ENCODE measurements around the gene TBC1D24. TPM values are rescaled to one million over a fixed set of nuclear protein-coding genes. Genes with fewer than 3 reads are reported as not detected.
"Not testable (repeated sequence)": the region's sequence is repeated elsewhere in the genome, so short reads cannot be mapped to it uniquely, and the experiment has no call there.

The TBC1D24 gene
- total and polyA plus RNA-seq, 2 donors (not counting 1 experiment from before 2014, with no cell fraction given), result 6.3 to 10.9 TPM

DNA sequence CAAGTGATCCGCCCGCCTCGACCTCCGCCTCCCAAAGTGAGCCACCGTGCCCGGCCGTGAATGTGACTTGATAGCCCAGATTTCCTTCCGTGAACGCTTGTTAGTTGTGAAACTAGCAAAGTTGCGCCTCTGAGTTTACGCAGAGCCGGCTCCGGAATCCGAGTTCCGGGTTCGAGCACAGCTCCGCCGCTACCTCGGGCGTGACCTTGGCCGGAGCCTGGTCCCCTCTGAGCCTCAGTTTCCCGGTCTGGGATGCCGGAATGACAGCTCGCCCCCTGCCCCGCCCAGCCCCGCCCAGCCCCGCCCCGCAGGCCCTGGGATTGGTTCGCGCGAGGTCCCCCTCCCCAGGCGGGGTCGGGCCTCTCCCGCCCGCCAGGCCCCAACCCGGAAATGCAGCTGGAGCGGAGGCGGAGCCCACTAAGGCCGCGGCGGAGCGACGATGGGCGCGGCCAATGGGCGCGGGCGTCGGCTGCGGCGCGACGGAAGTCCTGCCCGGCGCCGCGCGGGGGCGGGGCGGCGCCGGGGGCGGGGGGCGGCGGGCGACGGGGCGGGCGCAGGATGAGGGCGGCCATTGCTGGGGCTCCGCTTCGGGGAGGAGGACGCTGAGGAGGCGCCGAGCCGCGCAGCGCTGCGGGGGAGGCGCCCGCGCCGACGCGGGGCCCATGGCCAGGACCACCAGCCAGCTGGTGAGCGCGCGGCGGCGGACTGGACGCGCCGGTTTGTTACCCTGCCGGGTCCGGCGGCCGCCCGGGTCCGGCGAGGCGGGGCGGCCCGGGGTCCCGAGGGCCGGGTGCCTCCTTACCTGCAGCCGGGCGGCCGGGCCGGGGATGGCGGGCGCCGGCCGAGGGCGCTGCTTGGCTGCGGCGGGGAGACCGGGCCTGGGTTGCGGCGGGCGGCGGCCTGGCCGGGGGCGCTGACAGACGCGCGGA, 62.8 kb downstream of the TBC1D24 start, which contains the start of gene PDPK1:
Gene PDPK1, plus strand, starts transcription at position 571 of the 929 bp plus-strand sequence. Its CDS starts 92 bp downstream, at position 663.
- Histone ChIP-seq H3K9me3 (ENCODE audit: control insufficient read depth, insufficient read depth, low read depth, low read length) (no peaks in the 10 kb centered on the region), H4K20me1 (ENCODE audit: control insufficient read depth, extremely low read depth, insufficient read depth, low read length) (no peaks in the 10 kb centered on the region), H3K4me2 (ENCODE audit: extremely low read depth, insufficient read depth, low read length) (peak within 1 kb of the TSS; percentile 82), H3K4me3 (replicated peaks in 1 of 4; ENCODE audit: control extremely low read depth in 1 of 4, insufficient read depth in 1 of 4, low read depth in 3 of 4, low read length in 4 of 4) (peak within 1 kb of the TSS; percentile 68 to 72 (median 70)), H2AFZ (ENCODE audit: low read length) (peak within 1 kb of the TSS; percentile 76), H3K27me3 (ENCODE audit: control insufficient read depth, insufficient read depth, low read length) (no peaks in the 10 kb centered on the region), H3K79me2 (ENCODE audit: control insufficient read depth, insufficient read depth, low read length) (peaks cover 33% of the 10 kb centered on the region), H3K36me3 (ENCODE audit: control insufficient read depth, insufficient read depth, low read length) (no peaks in the 10 kb centered on the region), H3K4me1 (ENCODE audit: control insufficient read depth, extremely low read depth, insufficient read depth, low read length) (peaks cover 27% of the 10 kb centered on the region), H3K27ac (ENCODE audit: insufficient read depth, low read length) (peak within 1 kb of the TSS; percentile 86), H3K9ac (ENCODE audit: insufficient read depth, low read length) (peak within 1 kb of the TSS; percentile 81)
- TF ChIP-seq, protein P1, sequence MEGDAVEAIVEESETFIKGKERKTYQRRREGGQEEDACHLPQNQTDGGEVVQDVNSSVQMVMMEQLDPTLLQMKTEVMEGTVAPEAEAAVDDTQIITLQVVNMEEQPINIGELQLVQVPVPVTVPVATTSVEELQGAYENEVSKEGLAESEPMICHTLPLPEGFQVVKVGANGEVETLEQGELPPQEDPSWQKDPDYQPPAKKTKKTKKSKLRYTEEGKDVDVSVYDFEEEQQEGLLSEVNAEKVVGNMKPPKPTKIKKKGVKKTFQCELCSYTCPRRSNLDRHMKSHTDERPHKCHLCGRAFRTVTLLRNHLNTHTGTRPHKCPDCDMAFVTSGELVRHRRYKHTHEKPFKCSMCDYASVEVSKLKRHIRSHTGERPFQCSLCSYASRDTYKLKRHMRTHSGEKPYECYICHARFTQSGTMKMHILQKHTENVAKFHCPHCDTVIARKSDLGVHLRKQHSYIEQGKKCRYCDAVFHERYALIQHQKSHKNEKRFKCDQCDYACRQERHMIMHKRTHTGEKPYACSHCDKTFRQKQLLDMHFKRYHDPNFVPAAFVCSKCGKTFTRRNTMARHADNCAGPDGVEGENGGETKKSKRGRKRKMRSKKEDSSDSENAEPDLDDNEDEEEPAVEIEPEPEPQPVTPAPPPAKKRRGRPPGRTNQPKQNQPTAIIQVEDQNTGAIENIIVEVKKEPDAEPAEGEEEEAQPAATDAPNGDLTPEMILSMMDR (conservative IDR thresholded peaks at IDR 0.05 in 1 of 2, IDR thresholded peaks at IDR 0.05 in 1 of 2; ENCODE audit: low read depth in 1 of 2, low read length in 2 of 2), result no peak
- no peak for TF ChIP-seq EZH2 (IDR thresholded peaks at IDR 0.05; ENCODE audit: low read length, missing control alignments)
- peak; percentile 93 for DNase-seq (ENCODE audit: low read depth in 2 of 2)

GRCh38 chr16:2539192-2539844, 64.4 kb downstream of the TBC1D24 start:
- not testable (repeated sequence) for H3K27me3 ChIP-seq (ENCODE audit: control insufficient read depth, insufficient read depth, low read length); H2AFZ ChIP-seq (ENCODE audit: low read length); H3K9me3 ChIP-seq (ENCODE audit: control insufficient read depth, insufficient read depth, low read depth, low read length); H3K36me3 ChIP-seq (ENCODE audit: control insufficient read depth, insufficient read depth, low read length); DNase-seq (ENCODE audit: low read depth in 2 of 2); H4K20me1 ChIP-seq (ENCODE audit: control insufficient read depth, extremely low read depth, insufficient read depth, low read length); H3K9ac ChIP-seq (ENCODE audit: insufficient read depth, low read length)
- Histone ChIP-seq H3K4me3 (replicated peaks in 1 of 4; ENCODE audit: control extremely low read depth in 1 of 4, insufficient read depth in 1 of 4, low read depth in 3 of 4, low read length in 4 of 4) (peak overlapping the region in 2 of 4 experiments; percentile 48 to 62), H3K79me2 (ENCODE audit: control insufficient read depth, insufficient read depth, low read length) (peaks cover 40% of the 10 kb centered on the region), H3K4me2 (ENCODE audit: extremely low read depth, insufficient read depth, low read length) (peak overlapping the region; percentile 48), H3K4me1 (ENCODE audit: control insufficient read depth, extremely low read depth, insufficient read depth, low read length) (peaks cover 24% of the 10 kb centered on the region), H3K27ac (ENCODE audit: insufficient read depth, low read length) (peak overlapping the region; percentile 52)

- not testable (repeated sequence) for H4K20me1 ChIP-seq (ENCODE audit: control insufficient read depth, extremely low read depth, insufficient read depth, low read length); DNase-seq (ENCODE audit: low read depth in 2 of 2); H3K9me3 ChIP-seq (ENCODE audit: control insufficient read depth, insufficient read depth, low read depth, low read length); H3K9ac ChIP-seq (ENCODE audit: insufficient read depth, low read length); H3K27me3 ChIP-seq (ENCODE audit: control insufficient read depth, insufficient read depth, low read length); H3K4me3 ChIP-seq (replicated peaks in 1 of 4; ENCODE audit: control extremely low read depth in 1 of 4, insufficient read depth in 1 of 4, low read depth in 3 of 4, low read length in 4 of 4); H2AFZ ChIP-seq (ENCODE audit: low read length); H3K36me3 ChIP-seq (ENCODE audit: control insufficient read depth, insufficient read depth, low read length)
- H3K79me2 ChIP-seq (ENCODE audit: control insufficient read depth, insufficient read depth, low read length), result peaks cover 42% of the 10 kb centered on the region
- H3K4me1 ChIP-seq (ENCODE audit: control insufficient read depth, extremely low read depth, insufficient read depth, low read length), result peaks cover 24% of the 10 kb centered on the region
- H3K27ac ChIP-seq (ENCODE audit: insufficient read depth, low read length), result peak overlapping the region; percentile 52
- TF ChIP-seq, protein P1 (conservative IDR thresholded peaks at IDR 0.05 in 1 of 2, IDR thresholded peaks at IDR 0.05 in 1 of 2; ENCODE audit: low read depth in 1 of 2, low read length in 2 of 2), result peak; percentile 21 to 42
- peak overlapping the region; percentile 25 for H3K4me2 ChIP-seq (ENCODE audit: extremely low read depth, insufficient read depth, low read length)
These were observed 65.0 kb downstream of the TBC1D24 start for GRCh38 chr16:2539845-2540458.

- not testable (repeated sequence) for H3K36me3 ChIP-seq (ENCODE audit: control insufficient read depth, insufficient read depth, low read length); H3K27me3 ChIP-seq (ENCODE audit: control insufficient read depth, insufficient read depth, low read length); H4K20me1 ChIP-seq (ENCODE audit: control insufficient read depth, extremely low read depth, insufficient read depth, low read length); H3K4me2 ChIP-seq (ENCODE audit: extremely low read depth, insufficient read depth, low read length); H2AFZ ChIP-seq (ENCODE audit: low read length); H3K9me3 ChIP-seq (ENCODE audit: control insufficient read depth, insufficient read depth, low read depth, low read length); H3K27ac ChIP-seq (ENCODE audit: insufficient read depth, low read length); DNase-seq (ENCODE audit: low read depth in 2 of 2); H3K4me3 ChIP-seq (replicated peaks in 1 of 4; ENCODE audit: control extremely low read depth in 1 of 4, insufficient read depth in 1 of 4, low read depth in 3 of 4, low read length in 4 of 4); H3K9ac ChIP-seq (ENCODE audit: insufficient read depth, low read length)
- H3K79me2 ChIP-seq (ENCODE audit: control insufficient read depth, insufficient read depth, low read length), result peaks cover 51% of the 10 kb centered on the region
- peaks cover 23% of the 10 kb centered on the region for H3K4me1 ChIP-seq (ENCODE audit: control insufficient read depth, extremely low read depth, insufficient read depth, low read length)
These were observed 66.0 kb downstream of the TBC1D24 start for GRCh38 chr16:2540912-2541311.

DNA sequence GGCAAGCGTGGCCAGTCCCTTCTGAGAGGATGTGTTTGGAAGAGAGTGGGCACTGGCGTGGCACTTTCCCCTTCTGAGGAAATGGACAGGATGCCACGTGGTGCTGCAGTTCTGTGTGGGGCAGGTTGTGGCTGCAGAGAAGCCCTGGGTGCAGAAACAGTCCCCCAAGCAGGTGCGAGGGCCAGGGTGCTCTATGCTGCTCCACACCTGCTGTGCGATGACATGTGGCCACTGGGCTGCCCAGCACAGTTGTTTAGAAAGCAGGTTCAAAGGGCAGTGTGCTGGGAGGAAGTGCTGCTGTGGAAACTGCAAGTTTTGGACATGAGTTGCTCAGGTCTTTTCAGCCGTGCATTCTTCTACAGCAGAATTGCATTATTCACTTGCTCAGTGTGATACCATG, 66.5 kb downstream of the TBC1D24 start:
- H3K36me3 ChIP-seq (ENCODE audit: control insufficient read depth, insufficient read depth, low read length); H3K27me3 ChIP-seq (ENCODE audit: control insufficient read depth, insufficient read depth, low read length); H4K20me1 ChIP-seq (ENCODE audit: control insufficient read depth, extremely low read depth, insufficient read depth, low read length); H3K9me3 ChIP-seq (ENCODE audit: control insufficient read depth, insufficient read depth, low read depth, low read length); H3K9ac ChIP-seq (ENCODE audit: insufficient read depth, low read length); DNase-seq (ENCODE audit: low read depth in 2 of 2); H3K4me3 ChIP-seq (replicated peaks in 1 of 4; ENCODE audit: control extremely low read depth in 1 of 4, insufficient read depth in 1 of 4, low read depth in 3 of 4, low read length in 4 of 4); H3K4me2 ChIP-seq (ENCODE audit: extremely low read depth, insufficient read depth, low read length); H3K27ac ChIP-seq (ENCODE audit: insufficient read depth, low read length); H2AFZ ChIP-seq (ENCODE audit: low read length): not testable (repeated sequence)
- Histone ChIP-seq H3K79me2 (ENCODE audit: control insufficient read depth, insufficient read depth, low read length) (peaks cover 56% of the 10 kb centered on the region), H3K4me1 (ENCODE audit: control insufficient read depth, extremely low read depth, insufficient read depth, low read length) (peaks cover 18% of the 10 kb centered on the region)
